Hypothalamus (tissue), 51 donors: Measurements from ENCODE around the gene ZSCAN10.
"Not testable (repeated sequence)": the region's sequence is repeated elsewhere in the genome, so short reads cannot be mapped to it uniquely, and the experiment has no call there.

Source experiments
- DNase-seq, 51 donors: peaks; one replicate each; lab custom pipeline; 2025; lab: John Stamatoyannopoulos, UW

The ZSCAN10 gene

GRCh38 chr16:3065742-3066439 is 33.2 kb downstream of the ZSCAN10 start:
- no peak for DNase-seq

GRCh38 chr16:3065069-3065741 is 33.9 kb downstream of the ZSCAN10 start, which contains the start of gene IL32:
Gene IL32, plus strand, starts transcription at chr16:3065640. Its CDS starts 172 bp downstream, at chr16:3065812.
- no peak for DNase-seq

GRCh38 chr16:3063625-3064386 is 35.3 kb downstream of the ZSCAN10 start:
- no peak for DNase-seq

GRCh38 chr16:3062553-3062952 is 36.5 kb downstream of the ZSCAN10 start:
- no peak for DNase-seq

GRCh38 chr16:3060339-3061127 is 38.6 kb downstream of the ZSCAN10 start:
- no peak for DNase-seq

- DNase-seq: no peak
Measured at GRCh38 chr16:3059723-3060242, 39.3 kb downstream of the ZSCAN10 start.

GRCh38 chr16:3059041-3059722 is 39.9 kb downstream of the ZSCAN10 start:
- peak in 50 of 51 donors; percentile 20 to 85 (median 62) for DNase-seq

- DNase-seq: peak in 15 of 51 donors; percentile 5 to 51 (median 27)
Measured at GRCh38 chr16:3058139-3059030, 40.7 kb downstream of the ZSCAN10 start.

- no peak for DNase-seq
Measured at GRCh38 chr16:3057181-3058138, 41.6 kb downstream of the ZSCAN10 start.

- DNase-seq: no peak
Measured at GRCh38 chr16:3056336-3057180, 42.5 kb downstream of the ZSCAN10 start.

- DNase-seq: peak in 3 of 51 donors; percentile 1 to 20 (median 5)
Measured at GRCh38 chr16:3055734-3056115, 43.4 kb downstream of the ZSCAN10 start.

GRCh38 chr16:3054965-3055733 is 43.9 kb downstream of the ZSCAN10 start:
- no peak for DNase-seq

GRCh38 chr16:3053330-3053710 is 45.8 kb downstream of the ZSCAN10 start:
- DNase-seq: not testable (repeated sequence)

GRCh38 chr16:3052571-3053329 is 46.3 kb downstream of the ZSCAN10 start:
- not testable (repeated sequence) for DNase-seq

- DNase-seq: no peak
Measured at GRCh38 chr16:3051494-3051893, 47.6 kb downstream of the ZSCAN10 start.
